ENCODE data around the gene SEZ6.
"Not testable (repeated sequence)": the region's sequence is repeated elsewhere in the genome, so short reads cannot be mapped to it uniquely, and the experiment has no call there.

Gene SEZ6

DNA sequence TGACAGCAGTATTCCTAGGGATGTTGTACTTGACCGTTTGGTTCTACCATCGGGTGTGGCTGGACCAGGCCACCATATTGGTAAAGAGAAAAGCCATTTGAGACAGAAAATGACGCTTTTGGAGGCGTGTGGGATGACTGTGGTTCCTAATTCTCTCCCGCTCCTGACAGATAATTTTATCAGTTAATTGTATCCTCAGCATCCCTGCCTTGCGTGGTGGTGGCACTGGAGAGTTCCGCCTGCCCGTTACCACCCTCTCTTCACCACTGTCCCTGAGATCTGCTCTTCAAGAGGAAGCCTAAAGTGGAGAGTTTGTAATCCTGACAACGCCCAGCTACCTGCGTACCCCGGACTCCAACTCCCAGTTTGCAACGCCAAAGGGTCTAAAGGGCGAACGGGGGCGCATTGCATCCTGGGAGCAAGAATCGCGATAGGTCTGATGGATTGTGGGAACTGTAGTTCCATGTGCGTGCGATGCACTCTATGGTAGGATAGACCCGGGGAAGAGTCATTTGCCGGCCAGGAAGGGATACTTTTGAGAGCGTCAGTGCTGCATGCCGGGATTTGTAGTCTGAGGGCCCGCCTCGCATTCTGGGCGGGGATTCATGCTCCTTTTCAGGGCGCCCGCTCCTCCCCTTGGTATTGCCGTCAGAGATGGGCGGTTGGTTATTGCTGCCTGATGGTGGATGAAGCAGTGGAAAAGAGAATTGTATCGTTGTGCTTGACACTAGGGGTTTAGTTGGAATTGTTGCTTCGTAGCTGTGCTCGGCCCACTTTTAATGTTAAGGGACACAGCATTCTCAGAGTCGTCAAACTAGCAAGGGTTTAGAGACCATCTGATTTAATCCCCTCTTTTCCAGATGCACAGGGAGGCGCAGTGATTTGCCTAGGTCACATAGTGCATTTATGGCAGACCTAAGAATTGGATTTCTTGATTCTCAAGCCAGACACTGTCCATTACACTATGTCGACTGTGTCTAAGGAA is 53.5 kb downstream of the SEZ6 start:
- DNase-seq = peak; percentile 100

DNA sequence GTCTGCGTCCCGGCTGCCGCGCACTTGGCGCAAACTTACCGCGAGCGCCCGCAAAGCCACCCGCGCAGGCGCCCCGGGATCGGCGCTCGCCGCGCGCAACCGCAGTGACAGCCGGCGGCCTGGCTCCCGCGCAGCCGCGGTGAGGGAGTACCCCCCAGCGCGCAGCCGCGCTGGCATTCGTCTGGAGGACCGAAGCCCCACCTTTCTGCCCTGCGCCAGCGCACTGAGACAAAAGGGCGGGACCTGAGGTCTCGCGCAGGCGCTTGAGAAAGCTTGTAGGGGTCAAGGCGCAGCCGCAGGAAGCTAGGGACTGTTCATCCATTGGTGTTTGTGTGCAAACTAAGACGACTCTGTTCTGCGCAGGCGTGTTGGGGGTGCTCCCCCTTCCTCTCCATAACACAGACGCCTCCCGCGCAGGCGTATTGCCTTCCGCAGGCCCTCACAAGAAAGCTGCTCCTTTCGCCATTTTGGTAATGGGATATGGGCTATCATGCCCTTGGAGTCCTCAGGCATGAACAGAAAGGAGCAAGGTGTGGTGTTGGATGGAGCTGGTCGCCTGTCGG is 54.3 kb downstream of the SEZ6 start, which contains the start of gene PHF12:
TSS of gene PHF12 (minus strand) at position 91 of the 563 bp plus-strand sequence. CDS start 558 bp downstream, outside the sequence.
- DNase-seq = peak; percentile 100

DNA sequence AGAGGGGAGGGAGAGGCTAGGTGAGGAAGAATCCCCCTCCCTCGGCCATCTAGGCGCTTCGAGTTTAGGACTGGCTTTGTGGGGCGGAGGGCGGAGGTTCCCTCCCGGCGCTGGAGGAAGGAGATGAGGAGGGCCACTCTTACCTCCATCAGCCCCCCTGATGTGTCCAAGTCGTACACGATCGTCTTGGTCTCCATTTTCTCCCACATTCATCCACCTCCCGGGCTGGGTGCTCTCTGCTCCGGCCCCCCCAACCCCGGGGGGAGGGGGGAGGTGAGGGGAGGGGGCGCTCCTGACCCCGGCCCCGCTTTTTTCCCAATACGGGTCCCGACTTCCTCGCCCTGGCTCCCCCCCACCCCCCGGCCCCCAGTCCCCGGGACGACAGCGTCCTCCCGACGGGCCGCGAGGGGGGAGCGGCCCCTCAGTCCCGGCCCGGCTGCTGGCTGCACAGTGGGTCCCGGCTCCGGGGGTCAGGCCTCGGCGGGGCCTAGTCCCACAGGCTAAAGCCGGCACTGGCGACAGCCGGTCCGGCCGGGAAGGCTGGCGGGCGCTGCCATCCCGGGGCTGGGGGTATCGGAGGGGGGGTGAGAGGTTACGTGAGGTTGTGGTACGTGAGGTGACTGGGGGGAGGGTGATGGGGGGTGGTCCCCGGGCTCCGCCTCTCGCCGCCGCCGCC is 54.9 kb downstream of the SEZ6 start:
- peak in 1 of 2 experiments; percentile 69 for DNase-seq

DNA sequence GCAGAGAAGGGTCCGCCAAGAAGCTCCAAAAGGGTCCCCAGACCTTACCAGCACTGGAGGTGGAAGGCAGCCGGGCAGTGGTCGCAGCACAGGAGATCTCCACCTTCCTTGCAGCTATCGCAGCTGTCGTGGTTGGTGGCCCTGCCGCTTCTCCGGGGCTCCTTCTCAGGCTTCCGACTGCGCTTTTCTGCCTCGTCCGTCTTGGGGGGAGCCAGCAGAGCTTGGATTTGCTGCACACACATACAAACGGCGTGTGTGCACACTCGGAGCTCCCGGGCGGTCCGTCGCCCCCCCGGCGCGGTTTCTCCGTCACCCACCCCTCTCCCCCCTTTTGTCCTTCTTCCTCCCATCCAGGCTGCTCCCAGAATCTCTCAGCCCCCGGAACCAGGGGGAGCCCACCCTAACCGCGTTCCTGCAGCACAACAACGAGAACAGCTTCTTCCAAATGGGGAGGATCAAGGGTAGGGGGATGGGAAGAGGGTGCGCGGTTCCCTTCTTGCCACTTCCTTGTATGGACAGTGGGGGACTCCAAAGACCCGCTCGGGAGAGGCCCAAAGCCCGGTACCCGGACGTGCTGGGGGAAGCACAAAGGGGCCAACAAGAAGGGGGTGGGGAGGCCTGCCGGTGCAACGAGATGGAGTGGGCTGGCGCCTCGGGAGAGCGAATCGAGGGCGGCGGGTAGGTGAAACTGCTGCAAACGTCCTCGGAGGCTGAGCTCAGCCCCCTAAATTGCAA is 55.6 kb downstream of the SEZ6 start:
- DNase-seq = peak; percentile 37 to 77

DNA sequence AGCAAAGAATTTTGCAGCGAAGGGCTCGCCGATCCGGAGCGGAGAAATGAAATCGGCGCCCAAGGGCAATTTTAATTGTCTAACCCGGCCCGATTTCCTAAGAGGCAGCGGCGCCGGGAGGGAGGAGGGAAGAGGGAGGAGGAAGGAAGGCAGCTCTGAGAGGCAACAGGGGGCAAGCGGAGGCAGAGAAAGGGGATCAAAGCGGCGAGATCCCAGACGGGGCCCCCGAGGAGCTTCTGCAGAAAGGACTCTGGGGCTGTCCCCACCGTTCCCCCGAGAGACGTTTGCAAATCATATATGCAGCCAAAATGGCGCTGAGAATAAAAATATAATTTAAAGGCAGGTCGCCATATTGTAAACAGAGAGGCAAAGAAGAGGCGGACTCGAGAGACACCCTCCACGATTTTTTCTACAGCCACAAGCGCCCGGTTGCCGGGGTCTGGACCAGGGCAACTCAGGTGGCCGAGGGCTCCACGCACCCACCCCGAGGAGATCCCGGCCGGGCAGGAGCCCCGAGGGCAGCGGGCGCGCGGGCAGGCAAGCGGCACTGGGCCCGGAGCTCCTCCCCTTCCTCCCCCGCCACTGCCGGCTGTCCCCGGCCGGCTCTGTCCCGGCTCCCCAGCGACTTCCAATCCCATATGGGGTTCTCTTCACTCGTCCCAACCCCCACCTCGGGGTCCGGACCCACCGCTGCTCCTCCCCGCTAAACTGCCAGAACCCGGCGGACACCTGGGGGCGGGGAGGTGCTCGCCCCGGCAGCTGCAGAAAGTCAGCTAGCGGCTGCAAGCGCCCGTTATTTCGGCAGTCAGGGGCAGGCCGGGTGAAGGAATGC is 56.4 kb downstream of the SEZ6 start:
- DNase-seq = peak; percentile 55 to 79

DNA sequence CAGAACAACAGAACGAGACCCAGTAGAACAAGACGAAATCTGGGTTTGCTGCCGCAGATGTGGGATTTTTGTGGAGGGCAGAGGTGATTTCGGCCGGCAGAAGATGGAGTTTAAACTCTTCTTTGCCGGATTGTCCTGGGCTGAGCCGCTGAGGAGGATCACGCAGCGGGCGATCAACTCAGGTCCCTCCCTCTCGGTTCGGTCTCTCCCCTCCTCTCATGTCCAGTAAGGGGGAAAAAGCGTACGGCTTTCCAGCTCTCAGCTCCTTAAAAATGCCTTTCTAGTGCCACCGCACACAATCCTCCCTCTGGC is 57.0 kb downstream of the SEZ6 start:
- no peak for DNase-seq

DNA sequence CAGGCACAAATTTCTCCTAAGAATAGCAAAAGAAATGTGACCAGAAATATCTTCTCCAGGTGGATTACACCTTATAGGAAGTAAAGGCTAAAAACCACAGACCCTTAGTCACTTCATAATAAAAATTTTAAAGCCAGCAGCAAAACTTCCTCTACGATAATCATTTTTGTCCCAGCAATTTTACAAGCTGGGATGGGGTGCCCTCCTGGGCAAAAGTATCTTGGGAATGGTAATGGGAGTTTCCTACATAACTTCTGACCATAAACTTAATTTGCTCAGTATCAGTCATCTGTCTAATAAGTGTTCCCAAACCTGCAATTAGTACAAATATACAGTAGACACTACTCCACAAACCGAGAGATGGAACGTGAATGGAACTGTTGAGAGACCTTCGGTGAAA is 57.5 kb downstream of the SEZ6 start:
- no peak for DNase-seq

DNA sequence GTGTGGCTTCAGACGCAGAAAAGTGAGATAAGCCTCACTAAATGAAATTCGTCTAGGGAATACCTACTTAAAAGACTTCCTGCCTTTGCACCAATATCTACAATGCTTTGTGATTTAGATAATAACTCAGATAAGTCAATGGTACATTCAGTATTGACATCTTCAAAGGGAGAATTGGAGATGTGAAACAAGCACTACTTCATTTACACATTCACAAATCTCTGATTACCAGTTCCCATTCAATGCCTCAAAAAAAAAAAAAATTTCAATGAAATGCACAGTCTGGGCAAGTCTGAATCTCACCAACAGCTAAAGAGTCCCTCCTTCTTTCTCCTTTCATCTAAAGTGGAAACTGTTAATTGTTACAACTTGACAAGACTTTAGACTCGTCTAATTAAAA is 58.2 kb downstream of the SEZ6 start:
- DNase-seq = no peak

DNA sequence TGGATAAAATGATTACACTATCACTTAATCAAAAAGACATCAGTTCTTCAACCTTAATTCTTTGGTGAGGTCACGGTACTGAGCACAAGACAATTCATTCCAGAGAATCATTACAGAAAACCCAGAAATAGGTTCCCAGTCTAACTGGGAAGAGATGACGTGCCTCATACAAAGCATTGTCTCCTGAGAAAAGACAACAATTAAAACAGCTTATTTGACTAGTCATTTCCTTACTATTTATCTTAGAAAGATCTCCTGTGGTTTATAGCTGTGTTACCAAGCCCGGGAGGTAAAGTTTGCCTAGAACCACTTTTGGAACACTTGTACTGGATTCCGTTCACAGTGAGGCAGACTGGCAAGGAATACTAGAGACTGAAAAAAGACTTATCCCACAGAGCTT is 59.6 kb downstream of the SEZ6 start:
- no peak for DNase-seq

DNA sequence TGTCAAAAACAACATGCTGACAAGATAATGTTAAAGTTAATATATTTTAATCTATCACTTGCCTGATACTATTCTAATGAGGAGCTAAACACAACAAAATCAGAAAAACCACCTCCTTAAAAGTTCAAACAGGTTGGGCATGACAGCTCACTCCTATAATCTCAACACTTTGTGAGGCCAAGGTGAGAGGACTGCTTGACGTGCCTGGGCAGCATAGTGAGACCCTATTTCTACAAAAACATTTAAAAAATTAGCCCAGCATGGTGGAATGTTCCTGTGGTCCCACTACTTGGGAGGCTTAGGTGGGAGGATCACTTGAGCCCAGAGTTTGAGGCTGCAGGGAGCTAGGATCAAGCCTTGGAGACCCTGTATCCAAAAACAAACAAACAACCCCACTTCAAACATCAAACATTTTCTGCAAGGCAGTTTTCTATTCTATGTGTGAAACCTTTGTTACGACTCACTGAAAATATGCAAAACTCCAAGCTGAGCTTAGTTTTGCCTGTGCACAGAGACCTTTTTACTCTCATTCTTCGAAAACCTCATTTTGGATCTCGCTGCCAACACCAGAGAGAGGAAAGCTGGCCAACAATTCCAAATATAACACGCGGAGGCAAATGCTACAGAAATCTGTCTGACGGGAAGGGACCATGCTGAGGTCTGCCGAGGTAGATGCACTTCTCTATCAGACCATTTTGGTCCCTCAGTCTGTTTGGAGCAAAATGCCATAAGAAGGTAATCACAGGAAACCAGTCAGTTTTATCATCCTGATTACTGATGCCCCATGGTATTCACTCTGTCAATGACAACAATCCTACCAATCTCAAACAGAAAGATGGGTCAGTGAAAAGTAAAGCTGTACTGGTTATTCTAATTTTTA is 60.7 kb downstream of the SEZ6 start:
- DNase-seq = peak in 1 of 2 experiments; percentile 49

DNA sequence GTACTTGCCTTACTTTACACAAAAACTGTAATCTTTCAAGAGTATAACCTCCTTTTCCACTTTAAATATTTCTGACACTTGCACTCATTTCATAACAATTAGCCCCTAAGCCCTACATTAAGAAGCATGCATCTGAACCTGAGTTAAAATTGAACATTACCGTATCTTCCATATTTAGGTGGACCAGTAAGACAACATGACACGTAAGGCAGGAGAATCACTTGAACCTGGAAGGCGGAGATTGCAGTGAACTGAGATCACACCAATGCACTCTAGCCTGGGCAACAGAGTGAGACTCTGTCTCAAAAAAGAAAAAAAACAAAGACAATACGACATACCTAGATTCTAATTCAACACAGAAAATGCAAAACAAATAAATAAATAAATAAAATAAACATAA is 61.5 kb downstream of the SEZ6 start:
- no peak for DNase-seq

DNA sequence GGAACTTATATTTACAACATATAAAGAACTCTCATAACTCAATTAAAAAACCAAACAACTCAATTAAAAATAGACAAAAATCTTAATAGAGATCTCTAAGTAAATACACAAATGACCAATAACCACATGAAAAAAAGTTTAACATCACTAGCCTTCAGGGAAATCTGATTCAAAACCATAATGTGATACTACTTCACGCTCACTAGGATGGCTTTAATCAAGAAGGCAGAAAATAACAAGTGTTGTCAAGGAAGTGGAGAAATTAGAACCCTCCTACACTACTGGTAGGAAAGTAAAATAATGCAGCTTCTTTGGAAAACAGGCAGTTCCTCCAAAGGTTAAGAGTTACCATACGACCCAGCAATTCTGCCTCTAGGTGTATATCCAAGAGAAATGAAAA is 62.9 kb downstream of the SEZ6 start:
- DNase-seq = no peak

DNA sequence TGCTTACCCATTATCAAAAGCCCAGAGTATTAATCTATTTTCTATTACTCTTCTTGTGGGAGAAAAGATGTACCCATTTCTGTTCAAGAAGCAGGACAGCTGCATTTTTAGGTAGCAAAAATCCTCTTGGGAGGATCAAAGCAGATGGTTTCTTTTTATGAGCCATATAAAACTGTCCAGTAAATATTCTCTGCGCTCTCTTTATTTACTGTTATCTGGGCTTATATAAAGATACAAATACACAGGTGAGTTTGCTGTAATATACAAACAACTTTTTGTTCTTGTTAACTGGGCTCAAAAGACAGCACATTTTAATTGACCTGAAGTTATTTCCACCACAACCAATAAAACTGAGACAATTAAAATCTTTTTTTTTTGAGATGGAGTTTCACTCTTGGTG is 64.6 kb downstream of the SEZ6 start:
- DNase-seq = no peak

DNA sequence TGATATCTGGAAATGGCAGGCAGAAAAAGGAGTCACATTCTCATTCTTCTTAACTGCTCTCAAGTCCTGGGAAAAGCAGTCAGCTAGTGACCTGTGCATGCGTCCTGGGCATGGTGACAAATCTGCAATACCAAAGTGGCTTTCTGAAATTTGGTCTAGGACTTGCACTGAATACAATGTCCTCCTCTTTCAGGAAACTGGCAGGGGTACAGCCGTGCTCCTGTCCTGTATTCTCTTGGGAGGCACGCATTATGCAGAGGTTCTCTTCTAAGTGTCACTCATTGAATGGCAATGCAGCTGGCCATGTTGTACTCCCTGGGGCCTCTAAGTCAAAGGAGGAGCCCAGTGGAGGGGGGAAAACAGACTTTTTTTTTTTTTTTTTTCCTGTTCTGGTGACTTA is 65.2 kb downstream of the SEZ6 start:
- no peak for DNase-seq

DNA sequence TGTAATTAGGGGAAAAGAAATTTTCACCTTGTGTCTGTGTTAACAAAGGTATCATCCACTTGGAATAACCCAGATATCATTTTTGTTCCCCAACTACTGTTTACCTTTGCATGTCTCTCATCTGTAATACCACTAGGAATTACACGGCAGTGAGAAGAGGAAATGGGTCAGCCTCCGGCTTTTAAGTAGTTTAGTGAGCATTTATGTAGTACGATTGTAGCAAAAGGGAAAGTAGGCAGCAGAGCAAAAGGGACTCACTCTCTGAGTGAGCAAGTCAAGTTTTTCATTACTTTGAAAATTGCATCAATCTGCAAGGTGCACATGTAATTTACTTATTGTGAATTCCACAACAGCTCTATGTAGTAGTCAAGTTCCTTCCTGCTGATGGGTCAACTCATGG is 65.7 kb downstream of the SEZ6 start:
- no peak for DNase-seq

DNA sequence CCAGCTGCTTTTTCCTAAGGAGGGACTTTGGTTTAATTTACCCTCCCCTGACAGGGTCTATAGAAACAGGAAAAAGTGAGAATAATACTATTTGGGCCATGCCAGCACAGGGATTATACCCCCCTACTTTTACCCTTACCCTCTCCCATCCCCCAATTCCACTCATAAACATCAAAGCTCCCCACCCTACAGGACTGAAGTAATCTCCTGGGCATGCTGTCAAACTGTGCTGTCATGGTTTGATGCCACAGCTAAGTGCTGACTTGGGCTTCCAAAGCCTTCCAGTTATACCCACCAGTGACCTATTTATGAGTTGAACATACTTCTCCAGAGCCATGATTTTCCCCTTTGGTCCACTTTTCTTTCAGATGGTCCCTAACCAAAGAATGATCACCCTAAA is 67.3 kb downstream of the SEZ6 start:
- DNase-seq = no peak

DNA sequence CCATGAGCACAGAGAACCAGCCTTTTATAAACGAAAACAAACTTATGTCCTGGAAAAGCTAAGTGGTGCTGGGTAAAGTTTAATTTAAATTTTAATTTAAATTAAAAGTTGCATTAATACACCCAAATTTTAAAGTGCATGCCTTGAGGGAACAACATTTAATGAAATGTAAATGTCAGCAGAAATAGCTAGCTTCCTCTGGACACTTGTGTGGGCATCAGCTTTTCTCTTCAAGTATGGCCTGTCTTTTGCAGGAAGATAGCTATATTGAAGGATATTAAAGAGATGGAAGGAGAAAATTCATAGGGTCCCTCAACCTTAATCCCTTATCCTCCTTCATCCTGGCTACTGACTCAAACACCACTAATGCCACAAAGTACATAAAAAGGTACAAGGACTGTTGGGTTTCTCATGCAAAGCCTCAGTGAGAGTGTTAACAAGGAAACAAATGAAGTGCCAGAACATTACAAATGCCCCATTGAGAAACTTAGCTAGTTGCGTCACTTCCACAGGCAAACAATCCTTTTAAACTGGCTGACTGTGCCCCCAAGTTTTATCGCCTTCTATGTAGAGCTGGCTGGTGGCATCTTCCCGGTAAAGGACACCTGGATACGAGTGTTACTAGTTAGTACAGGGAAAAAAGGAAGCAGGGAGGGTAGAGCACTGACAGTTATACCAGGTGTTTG is 68.6 kb downstream of the SEZ6 start:
- DNase-seq = no peak

DNA sequence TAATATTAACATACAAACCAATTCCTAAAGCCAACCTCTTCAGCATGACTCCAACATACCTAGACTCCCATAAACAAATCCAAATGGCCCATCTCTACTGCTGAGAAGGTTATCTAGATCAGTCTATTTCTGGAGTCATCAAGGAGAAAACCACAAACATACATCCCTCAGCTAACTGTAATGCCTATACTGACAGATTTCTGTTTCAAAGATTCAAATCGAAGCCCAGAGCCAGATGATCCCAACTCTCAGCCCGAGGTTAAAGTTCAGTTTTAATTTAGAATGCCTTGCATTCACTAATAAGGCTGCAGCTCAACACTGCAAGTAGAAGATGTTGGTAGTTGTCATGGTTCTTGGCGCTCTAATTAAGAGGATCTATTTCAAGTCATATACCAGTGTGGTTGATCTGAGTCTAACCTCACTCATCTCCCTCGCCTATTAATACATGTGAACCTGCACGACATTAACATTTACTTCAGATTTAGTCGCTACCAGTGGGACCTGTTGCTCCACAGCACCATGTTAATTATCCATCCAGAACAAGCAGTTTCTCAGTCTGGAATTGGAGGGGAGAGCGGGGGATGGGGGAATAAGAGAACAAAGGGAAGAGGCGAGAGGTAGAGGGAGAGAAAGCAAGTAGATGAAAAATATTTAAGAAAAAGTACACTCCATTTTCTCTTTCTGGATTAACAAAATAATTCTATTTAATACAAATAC is 69.9 kb downstream of the SEZ6 start:
- no peak for DNase-seq

DNA sequence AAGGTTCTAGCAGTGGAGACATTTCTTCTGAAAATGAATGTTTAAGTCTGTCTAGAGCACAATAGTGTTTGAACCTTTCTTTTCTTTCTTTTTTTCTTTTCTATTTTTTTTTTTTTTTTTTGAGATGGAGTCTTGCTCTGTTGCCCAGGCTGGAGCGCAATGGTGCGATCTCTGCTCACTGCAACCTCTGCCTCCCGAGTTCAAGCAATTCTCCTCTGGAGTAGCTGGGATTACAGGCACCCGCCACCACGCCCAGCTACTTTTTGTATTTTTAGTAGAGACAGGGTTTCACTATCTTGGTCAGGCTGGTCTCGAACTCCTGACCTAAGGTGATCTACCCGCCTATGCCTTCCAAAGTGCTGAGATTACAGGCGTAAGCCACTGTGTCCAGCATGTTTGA is 71.3 kb downstream of the SEZ6 start:
- DNase-seq = not testable (repeated sequence)

DNA sequence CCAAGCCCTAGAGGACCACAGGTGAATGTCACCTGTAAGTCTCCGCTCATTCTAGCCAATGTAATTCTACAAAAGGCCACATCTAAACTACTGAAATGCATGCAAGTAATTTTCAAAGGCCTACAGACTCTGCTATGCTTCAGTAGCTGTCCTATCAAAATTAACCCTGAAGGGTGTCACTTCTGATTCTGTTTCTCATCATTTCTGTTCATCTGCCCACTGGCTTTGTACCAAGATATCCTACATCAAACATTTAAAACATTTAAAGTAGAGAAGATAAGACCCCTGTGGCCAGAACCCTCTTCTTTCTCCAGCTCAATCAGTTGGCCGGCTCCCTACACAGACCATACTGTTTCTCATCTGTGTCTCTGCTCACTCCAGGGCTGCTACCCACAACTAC is 76.0 kb downstream of the SEZ6 start:
- DNase-seq = no peak
